ENCODE measurements around the gene FREM3.

- TF ChIP-seq POLR2AphosphoS5 (IDR thresholded peaks at IDR 0.05; ENCODE audit: low read depth, low read length) (no peak), POLR2A (IDR thresholded peaks at IDR 0.05; ENCODE audit: low read depth, low read length) (no peak)
These were observed 66.6 kb downstream of the FREM3 start for GRCh38 chr4:143633833-143634232.

Measured in GM12892 (cell line).